Ramos (cell line): Measurements from ENCODE around the gene EWSR1.
"Not testable (repeated sequence)": the region's sequence is repeated elsewhere in the genome, so short reads cannot be mapped to it uniquely, and the experiment has no call there.

Experiments used
- in situ Hi-C: fragments of 300-500 bp; cut with MboI; formaldehyde crosslinking; loops from one replicate; pipeline ENCODE4 v1.14.3; 2022; ENCODE audit warnings: low sequenced_read_pairs; ENCODE audit not compliant: unreplicated experiment

EWSR1 gene

GRCh38 chr22:29332886-29333496, 64.9 kb downstream of the EWSR1 start:
- in situ Hi-C loops: no loop called here

GRCh38 chr22:29334148-29334547, 66.1 kb downstream of the EWSR1 start:
- in situ Hi-C loops: no loop called here

GRCh38 chr22:29334696-29335344, 66.8 kb downstream of the EWSR1 start:
- in situ Hi-C loops: no loop called here

- in situ Hi-C loops: no loop called here
These were observed 67.6 kb downstream of the EWSR1 start for GRCh38 chr22:29335656-29336055.

- in situ Hi-C loops: no loop called here
These were observed 68.9 kb downstream of the EWSR1 start for GRCh38 chr22:29336751-29337490.

GRCh38 chr22:29337631-29338284, 69.7 kb downstream of the EWSR1 start:
- in situ Hi-C loops: no loop called here

DNA sequence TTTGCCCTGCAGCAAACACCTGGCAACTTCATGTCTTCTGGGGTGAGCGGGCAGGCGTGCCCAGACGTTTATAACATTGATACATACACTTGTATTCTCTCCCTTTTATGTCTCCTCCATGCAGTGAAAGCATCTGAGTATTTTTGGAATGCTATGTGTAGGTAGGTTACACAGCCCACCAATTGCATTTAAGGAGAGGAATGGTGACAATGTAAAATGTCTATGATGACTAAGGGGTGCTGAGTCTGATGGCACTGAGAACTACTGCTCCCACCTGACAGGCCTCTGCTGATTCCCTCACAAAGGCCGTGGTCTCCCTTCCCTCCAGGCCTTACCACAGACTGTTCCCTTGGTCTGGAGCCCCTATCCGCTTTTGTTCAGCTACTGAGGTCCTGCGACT, 70.3 kb downstream of the EWSR1 start:
- in situ Hi-C loops: no loop called here

GRCh38 chr22:29339381-29340235, 71.5 kb downstream of the EWSR1 start:
- in situ Hi-C loops: no loop called here

DNA sequence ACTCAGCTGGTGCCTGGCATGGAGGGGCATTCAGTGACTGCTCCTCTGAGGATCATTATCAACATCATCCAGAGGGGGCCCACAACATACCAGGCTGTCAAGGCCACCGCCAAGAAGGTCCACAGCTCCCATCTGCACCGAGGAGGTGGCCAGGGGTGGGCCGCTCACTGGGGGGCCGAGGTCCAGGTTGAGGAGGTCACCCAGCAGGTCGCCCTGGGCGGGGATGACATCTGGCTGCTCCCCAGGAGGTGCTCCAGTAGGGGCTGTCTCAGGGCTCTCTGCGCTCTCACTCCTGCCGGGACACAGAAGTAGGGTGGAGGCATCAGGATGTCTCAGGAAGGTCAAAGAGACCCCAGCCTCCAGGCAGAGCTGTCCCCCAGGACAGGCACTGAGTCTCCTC, 72.5 kb downstream of the EWSR1 start:
- in situ Hi-C loops: no loop called here

GRCh38 chr22:29341056-29341848, 73.2 kb downstream of the EWSR1 start:
- in situ Hi-C loops: no loop called here

DNA sequence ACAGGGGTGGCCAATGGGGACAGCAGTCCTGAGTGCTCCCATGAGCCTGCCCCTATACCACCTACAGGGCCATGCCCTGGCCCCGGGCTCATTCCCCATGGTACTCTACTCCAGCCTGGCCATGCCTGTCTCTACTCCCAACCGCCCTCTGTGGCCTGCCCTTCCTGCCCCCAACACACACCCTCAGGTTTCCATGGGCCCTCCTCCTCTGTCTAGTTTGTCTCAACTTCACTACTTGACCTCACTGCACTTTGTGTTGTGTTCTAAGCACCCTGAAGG, 73.7 kb downstream of the EWSR1 start:
- in situ Hi-C loops: no loop called here

DNA sequence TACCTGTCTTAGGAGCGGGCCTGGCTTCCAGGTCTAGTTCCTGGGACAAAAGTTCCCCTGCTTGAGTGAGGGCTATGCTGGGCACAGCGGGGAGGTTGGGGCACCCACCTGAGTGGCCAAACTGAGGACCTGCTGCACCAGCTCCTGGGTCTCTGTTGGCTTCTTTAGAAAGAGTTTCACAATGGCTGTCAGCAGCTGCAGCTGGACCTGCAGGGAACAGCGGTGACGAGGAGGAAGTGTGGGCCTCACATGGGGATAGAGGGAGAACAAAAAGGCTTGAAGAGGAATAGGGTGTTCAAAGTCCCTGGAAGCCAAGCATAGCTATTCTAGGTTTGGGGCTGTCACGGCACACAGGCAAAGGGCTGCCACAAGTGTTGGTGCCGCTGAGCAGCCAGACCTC, 74.1 kb downstream of the EWSR1 start:
- in situ Hi-C loops: no loop called here

DNA sequence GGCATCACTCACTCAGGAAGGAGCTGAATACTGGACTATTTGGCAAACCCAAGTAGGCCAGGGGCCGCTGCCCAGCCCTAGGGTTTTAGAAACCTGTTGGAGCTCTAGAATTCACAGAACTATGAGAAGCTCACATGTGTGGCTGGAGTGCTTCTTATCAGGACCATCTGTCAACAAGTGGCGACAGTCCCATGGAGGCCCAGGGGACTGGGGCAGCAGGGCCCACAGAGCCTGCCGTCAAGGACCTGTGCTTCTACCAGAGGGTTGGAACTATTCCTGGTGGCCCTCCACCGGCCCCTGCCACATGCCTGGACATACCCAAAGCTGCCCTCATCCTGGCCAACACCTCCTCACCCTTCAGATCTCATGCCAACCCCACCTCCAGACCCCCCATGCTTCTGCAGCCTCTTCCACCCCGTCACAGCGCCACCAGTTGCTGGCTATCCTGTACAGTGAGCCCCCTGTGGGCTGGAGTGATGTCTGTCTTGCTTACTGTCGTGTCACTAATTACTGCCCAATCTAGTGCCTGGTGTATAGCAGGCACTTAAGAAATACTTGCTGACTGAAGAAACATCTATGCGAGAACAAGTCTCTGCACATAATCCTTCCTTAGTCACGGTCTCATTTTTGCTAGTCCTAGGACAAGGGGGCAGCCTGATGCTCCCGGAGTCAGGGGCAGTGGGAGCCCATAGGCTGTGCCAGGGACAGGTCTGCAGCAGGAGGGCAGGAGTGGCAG, 74.7 kb downstream of the EWSR1 start:
- in situ Hi-C loops: no loop called here

DNA sequence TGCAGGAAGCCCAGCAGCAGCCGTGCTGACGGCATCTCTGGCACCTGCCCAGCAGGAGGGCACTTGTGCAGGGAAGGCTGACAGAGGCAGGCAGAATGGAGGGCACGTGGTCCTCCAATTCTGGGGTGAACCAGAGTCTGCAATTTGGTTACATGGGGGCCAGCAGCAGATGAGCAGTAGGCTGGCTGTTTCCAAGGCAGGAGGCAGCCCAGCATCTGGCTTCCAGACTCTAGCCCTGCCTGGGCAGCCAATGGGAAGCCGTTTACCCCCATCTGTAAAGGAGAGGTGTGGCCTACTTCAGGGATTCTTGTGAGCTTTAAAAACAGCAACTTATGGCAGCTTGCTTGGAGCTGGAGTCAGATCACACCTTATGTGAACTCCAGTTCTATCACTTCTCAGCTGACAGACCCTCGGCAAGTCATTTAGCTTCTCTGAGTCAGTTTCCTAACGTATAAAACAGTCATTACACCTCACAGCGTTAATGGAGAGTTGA, 75.3 kb downstream of the EWSR1 start:
- in situ Hi-C loops: no loop called here

- in situ Hi-C loops: no loop called here
These were observed 76.1 kb downstream of the EWSR1 start for GRCh38 chr22:29344137-29344536.

DNA sequence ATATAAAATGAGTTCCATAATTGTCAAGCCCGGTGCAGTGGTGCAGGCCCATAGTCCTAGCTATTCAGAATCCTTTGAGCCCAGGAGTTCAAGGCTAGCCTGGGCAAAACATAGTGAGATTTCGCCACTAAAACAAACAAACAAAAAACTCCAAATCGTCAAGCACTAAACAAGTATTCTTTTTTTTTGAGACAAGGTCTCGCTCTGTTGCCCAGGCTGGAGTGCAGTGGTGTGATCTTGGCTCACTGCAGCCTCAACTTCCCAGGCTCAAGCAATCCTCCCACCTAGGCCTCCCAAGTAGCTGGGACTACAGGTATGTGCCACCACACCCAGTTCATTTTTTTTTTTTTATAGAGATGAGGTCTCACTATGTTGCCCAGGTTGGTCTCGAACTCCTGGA, 76.8 kb downstream of the EWSR1 start:
- in situ Hi-C loops: not testable (repeated sequence)

DNA sequence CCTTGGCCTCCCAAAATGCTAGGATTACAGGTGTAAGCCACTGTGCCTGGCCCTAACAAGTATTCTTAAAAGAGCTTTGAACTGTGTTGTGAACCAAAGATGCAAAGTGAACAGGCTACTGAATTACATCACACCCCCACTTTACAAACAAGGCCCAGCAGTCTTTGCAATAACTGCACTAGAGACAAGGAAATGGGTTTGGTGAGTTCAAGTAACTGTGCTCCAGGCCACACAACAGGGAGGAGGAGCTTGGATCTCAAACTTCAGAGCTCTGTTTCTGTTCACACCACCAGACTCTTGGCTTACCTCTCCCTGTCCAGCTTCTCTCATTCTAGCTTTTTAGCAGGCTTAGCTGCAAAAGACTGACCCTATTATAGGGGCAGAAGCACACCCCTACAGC, 77.9 kb downstream of the EWSR1 start:
- in situ Hi-C loops: no loop called here

- in situ Hi-C loops: no loop called here
These were observed 78.6 kb downstream of the EWSR1 start for GRCh38 chr22:29346659-29347058.

DNA sequence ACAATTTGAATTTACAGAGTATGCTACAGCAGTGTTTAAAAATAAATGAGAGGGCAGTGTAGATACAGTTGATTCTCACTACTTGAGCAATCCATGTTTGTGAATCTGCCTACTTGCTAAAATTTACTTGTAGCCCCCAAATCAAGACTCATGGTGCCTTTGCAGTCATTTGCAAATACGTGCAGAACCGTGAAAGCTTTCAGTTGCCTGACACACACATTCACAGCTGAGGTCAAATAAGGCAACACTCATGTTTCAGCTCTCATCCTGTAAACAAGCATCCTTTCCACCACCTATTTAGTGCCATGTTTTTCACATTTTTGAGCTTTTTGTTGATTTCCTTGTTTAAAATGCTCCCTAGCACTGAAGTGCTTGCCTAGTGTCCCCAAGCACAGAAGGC, 80.0 kb downstream of the EWSR1 start:
- in situ Hi-C loops: no loop called here
